GM12865 (cell line): Measurements from ENCODE around the gene IQCB1.

Experiments used
- DNase-seq: peaks from one replicate; pipeline ENCODE4 v3.0.0; 2010; ENCODE audit warnings: low read depth
- H3K4me3 ChIP-seq: 2 replicates; pipeline ENCODE4 v1.5.1; 2011; ENCODE audit warnings: mild to moderate bottlenecking, low read depth, low read length, control low read depth
- CTCF ChIP-seq: IDR thresholded peaks from 2 replicates; pipeline ENCODE4 v1.5.1; 2011; ENCODE audit warnings: low read length, control low read depth, low read depth, inconsistent platforms; ENCODE audit not compliant: insufficient read depth; ENCODE audit errors: missing control alignments

IQCB1 gene

DNA sequence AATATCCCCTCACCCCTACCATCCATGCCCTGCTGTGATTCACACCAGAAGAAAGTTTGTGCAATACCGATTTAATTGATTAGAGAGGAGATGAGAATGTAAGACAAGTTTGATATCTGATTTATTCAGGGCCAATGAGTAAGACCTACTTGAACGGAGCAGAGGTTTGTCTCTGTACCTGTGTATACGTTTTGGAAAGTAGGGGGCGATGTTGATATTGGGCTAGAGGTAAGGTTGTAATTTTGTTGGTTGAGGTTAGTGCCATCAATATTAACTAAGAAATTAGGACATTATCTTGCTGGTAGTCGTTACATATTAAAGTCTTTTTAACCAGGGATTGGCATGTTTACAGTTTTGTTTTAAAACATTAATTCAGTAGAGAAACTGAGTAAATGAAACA, 20.7 kb upstream of the IQCB1 start:
- no peak for TF ChIP-seq CTCF
- H3K4me3 ChIP-seq, result no peak overlapping the region
- peak; percentile 46 for DNase-seq

DNA sequence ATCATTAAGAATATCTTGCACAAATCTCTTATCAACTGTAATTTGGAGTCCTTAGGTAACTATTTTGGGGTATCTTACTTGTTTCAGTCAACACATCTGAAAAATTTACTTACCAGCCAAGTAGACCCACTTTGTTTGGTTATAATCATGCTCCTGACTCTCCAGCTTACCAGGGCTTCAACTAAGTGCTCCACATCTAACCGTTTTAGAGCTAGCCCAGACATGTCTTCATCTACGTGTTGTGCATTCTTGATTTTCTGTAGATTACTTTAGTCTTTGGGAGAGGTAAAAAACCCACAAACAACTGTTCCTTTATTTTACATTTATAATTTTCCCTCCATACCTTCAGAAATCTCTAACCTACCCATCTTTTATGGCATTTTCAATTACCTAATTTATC, 17.4 kb upstream of the IQCB1 start:
- H3K4me3 ChIP-seq, result no peak overlapping the region
- DNase-seq, result no peak
- no peak for TF ChIP-seq CTCF

- H3K4me3 ChIP-seq, result no peak overlapping the region
- TF ChIP-seq CTCF, result no peak
- DNase-seq, result no peak
Measured at GRCh38 chr3:121844892-121845291, 10.0 kb upstream of the IQCB1 start.

DNA sequence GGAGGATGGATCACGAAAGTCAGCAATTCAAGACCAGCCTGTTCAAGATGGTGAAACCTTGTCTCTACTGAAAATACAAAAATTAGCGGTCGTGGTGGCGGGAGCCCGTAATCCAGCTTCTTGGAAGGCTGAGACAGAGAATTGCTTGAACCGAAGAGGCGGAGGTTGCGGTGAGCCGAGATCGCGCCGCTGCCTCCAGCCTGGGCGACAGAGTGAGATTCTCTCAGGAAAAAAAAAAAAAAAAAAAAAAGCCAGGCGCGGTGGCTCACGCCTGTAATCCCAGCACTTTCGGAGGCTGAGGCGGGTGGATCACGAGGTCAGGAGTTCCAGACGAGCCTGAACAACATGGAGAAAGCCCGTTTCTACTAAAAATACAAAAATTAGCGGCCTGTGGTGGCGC, 5.1 kb upstream of the IQCB1 start:
- no peak for TF ChIP-seq CTCF
- DNase-seq, result no peak
- H3K4me3 ChIP-seq, result no peak overlapping the region

GRCh38 chr3:121836481-121836880, 1.6 kb upstream of the IQCB1 start:
- no peak for DNase-seq
- peak overlapping the region; percentile 85 for H3K4me3 ChIP-seq

DNA sequence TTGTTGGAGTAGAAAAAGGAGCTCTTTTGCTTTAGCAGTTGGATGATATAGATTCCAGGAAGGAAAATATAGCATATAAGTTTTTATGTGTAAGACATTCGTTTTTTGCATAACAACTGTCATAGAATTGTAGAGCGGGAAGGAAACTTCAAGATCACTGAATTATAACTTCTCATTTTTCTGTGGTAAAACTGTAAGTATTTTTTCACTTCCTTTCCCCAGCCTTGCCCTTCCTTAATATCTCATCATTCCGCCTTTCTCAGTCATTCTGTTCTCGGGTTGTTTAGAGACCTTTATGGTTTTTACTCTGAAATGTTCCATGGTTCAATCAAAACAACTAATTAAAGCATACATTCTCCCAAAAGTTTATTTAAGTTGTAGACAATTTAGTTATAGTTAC, 1.2 kb upstream of the IQCB1 start:
- H3K4me3 ChIP-seq, result peak overlapping the region; percentile 85
- DNase-seq, result peak; percentile 18
- TF ChIP-seq CTCF, result no peak

More at GRCh38 chr3:121836481-121836880, 1.6 kb upstream of the IQCB1 start:
- no peak for TF ChIP-seq CTCF

GRCh38 chr3:121835465-121835801, 573 bp upstream of the IQCB1 start:
- peak; percentile 58 for DNase-seq
- TF ChIP-seq CTCF, result no peak
- peak overlapping the region; percentile 85 for H3K4me3 ChIP-seq
